ENCODE data around the gene IER2. TPM values are rescaled to one million over a fixed set of nuclear protein-coding genes. Genes with fewer than 3 reads are reported as not detected.

Gene IER2
- total and polyA plus RNA-seq, 2 of the 8 experiments (the other 6 are each of a cell fraction or from before 2014, with no cell fraction given): 84.5 to 138 TPM

DNA sequence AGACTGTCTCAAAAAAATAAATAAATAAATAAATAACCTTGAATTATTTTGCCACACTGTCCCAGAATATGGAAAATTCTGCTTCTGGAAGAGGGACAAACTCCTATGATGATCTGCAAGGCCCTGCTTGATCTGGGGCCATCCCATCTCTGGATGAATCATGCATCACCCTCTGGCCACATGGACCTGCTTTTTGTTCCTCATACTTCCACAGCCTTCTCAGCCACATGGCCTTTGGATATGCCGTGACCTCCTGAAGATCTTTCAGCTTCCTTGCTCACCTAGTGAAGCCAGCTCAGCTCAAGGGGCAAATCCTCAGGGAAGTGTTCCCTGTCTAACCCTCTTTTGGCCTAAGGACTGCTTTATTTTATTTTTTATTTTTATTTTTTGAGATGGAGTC lies 10.3 kb downstream of the IER2 start:
- POLR2A ChIA-PET (ENCODE audit: partially characterized antibody): interaction anchor here (0.6 to 12.0 kb wide), 6 partner anchors 7 to 743 kb away, joined by 3 to 530 read pairs (median 24); partner anchors contain the start of genes IER2, NACC1, STX10 and TRMT1
- no peak overlapping the region for H3K4ac ChIP-seq (replicated peaks; ENCODE audit: insufficient read length, low read depth, low read length)
- no peaks in the 10 kb centered on the region for H3K36me3 ChIP-seq (ENCODE audit: control insufficient read depth in 2 of 4, insufficient read depth in 4 of 4, low read length in 3 of 4)
- H3K4me2 ChIP-seq (ENCODE audit: insufficient read depth in 1 of 2, low read depth in 2 of 2, low read length in 2 of 2): no peak overlapping the region
- no peaks in the 10 kb centered on the region for H3K9me3 ChIP-seq (ENCODE audit: insufficient read depth in 2 of 2, low read depth in 1 of 2, low read length in 1 of 2)
- H4K20me1 ChIP-seq (replicated peaks in 1 of 2; ENCODE audit: control insufficient read depth in 1 of 2, insufficient read depth in 2 of 2, low read length in 2 of 2): no peaks in the 10 kb centered on the region
- no peak overlapping the region for H4K5ac ChIP-seq (ENCODE audit: insufficient read length, low read depth, low read length)
- no peaks in the 10 kb centered on the region; a peak in 1 of 7 replicates for H3K27me3 ChIP-seq (replicated peaks in 1 of 4; ENCODE audit: control insufficient read depth in 3 of 4, extremely low read depth in 1 of 4, insufficient read depth in 3 of 4, low read length in 3 of 4)
- H2AK5ac ChIP-seq (ENCODE audit: low read depth, low read length): no peak overlapping the region
- FAIRE-seq (no peak), DNase-seq (ENCODE audit: low read depth in 1 of 2, low spot score in 2 of 2) (no peak)
- no peak overlapping the region for H4K8ac ChIP-seq (ENCODE audit: extremely low read depth, insufficient read depth, low read length)
- H2BK12ac ChIP-seq (ENCODE audit: low read depth, low read length): no peak overlapping the region
- H3K27ac ChIP-seq (ENCODE audit: low read depth, low read length): no peak overlapping the region
- H2AFZ ChIP-seq (ENCODE audit: low read length): no peak overlapping the region
- H4K91ac ChIP-seq (replicated peaks; ENCODE audit: insufficient read length, low read length): no peak overlapping the region
- H3K4me1 ChIP-seq (replicated peaks in 1 of 4; ENCODE audit: control insufficient read depth in 3 of 4, insufficient read depth in 4 of 4, low read length in 3 of 4): peaks cover 14 to 25% (median 17%) of the 10 kb centered on the region in 4 experiments
- no peak overlapping the region for H3K9ac ChIP-seq (replicated peaks in 1 of 4; ENCODE audit: extremely low read depth in 1 of 4, low read depth in 3 of 4, low read length in 3 of 4)
- H3K4me3 ChIP-seq (ENCODE audit: extremely low read depth in 1 of 4, insufficient read depth in 2 of 4, low read depth in 3 of 4, low read length in 4 of 4): no peak overlapping the region
- no peaks in the 10 kb centered on the region for H3K79me1 ChIP-seq (ENCODE audit: low read depth, low read length)
- no peak overlapping the region for H3K23ac ChIP-seq (ENCODE audit: insufficient read length)
- no peaks in the 10 kb centered on the region; a peak in 1 of 4 replicates for H3K79me2 ChIP-seq (ENCODE audit: control insufficient read depth in 1 of 2, insufficient read depth in 2 of 2, low read length in 2 of 2)
- peaks cover 14% of the 10 kb centered on the region; the same call in 1 of the 2 replicates for H3K23me2 ChIP-seq (ENCODE audit: low read depth, low read length)
- H3K18ac ChIP-seq (ENCODE audit: extremely low read depth, low read length): no peak overlapping the region
- H3K14ac ChIP-seq (ENCODE audit: insufficient read length): no peak overlapping the region
- H2BK5ac ChIP-seq (ENCODE audit: low read depth, low read length): 0 out of 2 replicates have a peak overlapping the region, but pooled peaks have one; percentile 2
- CTCF ChIA-PET (ENCODE audit: partially characterized antibody): interaction anchor here (5.2 kb wide), 1 partner anchor 35 kb away, joined by 34 read pairs; no protein-coding TSS in a partner anchor
- H2BK120ac ChIP-seq (replicated peaks; ENCODE audit: low read depth, low read length): no peak overlapping the region
- WGBS, 2 experiments (ENCODE audit: extremely low coverage in 1 of 2, insufficient coverage in 1 of 2, insufficient read length in 1 of 2, insufficient replicate concordance in 2 of 2, low coverage in 1 of 2, low lambda C conversion rate in 2 of 2, missing lambda C conversion rate in 1 of 2): 100% methylated on average over 1 of the region's 1 CpG; no CpG with 5 or more reads in 1 of the 2 experiments
- no peak overlapping the region for H2BK15ac ChIP-seq (ENCODE audit: low read length)
- H3K56ac ChIP-seq (replicated peaks; ENCODE audit: insufficient read length, low read depth, low read length): no peak overlapping the region
- H2BK20ac ChIP-seq (ENCODE audit: low read length): no peak overlapping the region
- TF ChIP-seq ZNF274 (IDR thresholded peaks at IDR 0.05; ENCODE audit: borderline replicate concordance, extremely low read depth, low read length) (no peak), NANOG (IDR thresholded peaks at IDR 0.05; ENCODE audit: insufficient read depth, low read depth, low read length, poor library complexity, severe bottlenecking) (no peak)

Measured in H1 (cell line).